Medulla oblongata (tissue), 1 donor: ENCODE results near the gene MSH6.
"Not testable (repeated sequence)": the region's sequence is repeated elsewhere in the genome, so short reads cannot be mapped to it uniquely, and the experiment has no call there.

Experiments used
- DNase-seq: peaks from one replicate; pipeline ENCODE4 v3.0.0-alpha.2; 2015; ENCODE audit errors: extremely low spot score

The MSH6 gene

GRCh38 chr2:47844162-47844561 lies 61.2 kb downstream of the MSH6 start:
- DNase-seq, result no peak

GRCh38 chr2:47849368-47849767 lies 66.4 kb downstream of the MSH6 start:
- DNase-seq, result no peak

- no peak for DNase-seq
These were observed 67.3 kb downstream of the MSH6 start for GRCh38 chr2:47850198-47850597.

GRCh38 chr2:47853067-47853777 lies 70.3 kb downstream of the MSH6 start:
- not testable (repeated sequence) for DNase-seq
